NCI-H128 (cell line): Measurements from ENCODE around the gene CRTAP.
"Not testable (repeated sequence)": the region's sequence is repeated elsewhere in the genome, so short reads cannot be mapped to it uniquely, and the experiment has no call there.

Source experiments
- DNase-seq: peaks from one replicate; lab custom pipeline; 2025; ENCODE audit not compliant: unreplicated experiment; lab: John Stamatoyannopoulos, UW

Gene CRTAP

GRCh38 chr3:33099109-33099645 is 14.6 kb upstream of the CRTAP start:
- DNase-seq = no peak

- DNase-seq = no peak
Observed at GRCh38 chr3:33099701-33100100, 14.1 kb upstream of the CRTAP start.

GRCh38 chr3:33100229-33100628 is 13.6 kb upstream of the CRTAP start:
- DNase-seq = no peak

GRCh38 chr3:33103034-33103433 is 10.8 kb upstream of the CRTAP start:
- DNase-seq = no peak

GRCh38 chr3:33103480-33103879 is 10.3 kb upstream of the CRTAP start:
- no peak for DNase-seq

GRCh38 chr3:33104803-33105202 is 9.0 kb upstream of the CRTAP start:
- DNase-seq = no peak

- no peak for DNase-seq
Observed at GRCh38 chr3:33105341-33105948, 8.4 kb upstream of the CRTAP start.

- not testable (repeated sequence) for DNase-seq
Observed at GRCh38 chr3:33106854-33107253, 7.0 kb upstream of the CRTAP start.

- no peak for DNase-seq
Observed at GRCh38 chr3:33111581-33111980, 2.2 kb upstream of the CRTAP start.

- DNase-seq = no peak
Observed at GRCh38 chr3:33114622-33115023, 809 bp downstream of the CRTAP start.

GRCh38 chr3:33115024-33115768 is 1.4 kb downstream of the CRTAP start:
- DNase-seq = no peak

- no peak for DNase-seq
Observed at GRCh38 chr3:33117461-33117860, 3.6 kb downstream of the CRTAP start.

GRCh38 chr3:33119891-33120290 is 6.1 kb downstream of the CRTAP start:
- DNase-seq = no peak

- DNase-seq = no peak
Observed at GRCh38 chr3:33122991-33123390, 9.2 kb downstream of the CRTAP start.

GRCh38 chr3:33124638-33125037 is 10.8 kb downstream of the CRTAP start:
- no peak for DNase-seq

GRCh38 chr3:33125840-33126239 is 12.0 kb downstream of the CRTAP start:
- no peak for DNase-seq

GRCh38 chr3:33128706-33129105 is 14.9 kb downstream of the CRTAP start:
- no peak for DNase-seq

GRCh38 chr3:33130144-33130543 is 16.3 kb downstream of the CRTAP start:
- no peak for DNase-seq

GRCh38 chr3:33131331-33132018 is 17.7 kb downstream of the CRTAP start:
- DNase-seq = peak; percentile 11

- no peak for DNase-seq
Observed at GRCh38 chr3:33132019-33132360, 18.2 kb downstream of the CRTAP start.

GRCh38 chr3:33134026-33134625 is 20.3 kb downstream of the CRTAP start:
- no peak for DNase-seq

GRCh38 chr3:33137691-33138090 is 23.9 kb downstream of the CRTAP start:
- no peak for DNase-seq
